GM21367 (cell line): ENCODE data around the gene COL18A1.
A peak's percentile ranks its signal among the peaks of the same experiment; 100 is the strongest.

ENCODE experiments used
- ATAC-seq: cut with Tn5 transposase; IDR thresholded peaks from one replicate; pipeline ENCODE4 v1.9.1; 2021; ENCODE audit not compliant: unreplicated experiment

The COL18A1 gene

GRCh38 chr21:45541221-45542039, 136.5 kb downstream of the COL18A1 start:
- ATAC-seq: no peak

- ATAC-seq: no peak
Measured at GRCh38 chr21:45542242-45542666, 137.3 kb downstream of the COL18A1 start, which contains the start of gene SLC19A1. TSS of gene SLC19A1 (minus strand) at chr21:45542440. CDS start at chr21:45537959, 4,481 bp downstream.

GRCh38 chr21:45542667-45543370, 137.9 kb downstream of the COL18A1 start:
- ATAC-seq: no peak

GRCh38 chr21:45543371-45543709, 138.4 kb downstream of the COL18A1 start:
- no peak for ATAC-seq

- ATAC-seq: no peak
Measured at GRCh38 chr21:45543710-45544448, 138.9 kb downstream of the COL18A1 start.

- no peak for ATAC-seq
Measured at GRCh38 chr21:45544449-45545235, 139.7 kb downstream of the COL18A1 start.

GRCh38 chr21:45545236-45545570, 140.2 kb downstream of the COL18A1 start:
- ATAC-seq: no peak

GRCh38 chr21:45545691-45546531, 140.9 kb downstream of the COL18A1 start:
- no peak for ATAC-seq

GRCh38 chr21:45546636-45547544, 141.9 kb downstream of the COL18A1 start:
- no peak for ATAC-seq

GRCh38 chr21:45547545-45547900, 142.6 kb downstream of the COL18A1 start:
- ATAC-seq: no peak

GRCh38 chr21:45548711-45549491, 143.9 kb downstream of the COL18A1 start:
- no peak for ATAC-seq

- ATAC-seq: no peak
Measured at GRCh38 chr21:45549626-45550463, 144.9 kb downstream of the COL18A1 start.

- ATAC-seq: peak; percentile 36
Measured at GRCh38 chr21:45550522-45551210, 145.7 kb downstream of the COL18A1 start.

GRCh38 chr21:45551316-45551715, 146.4 kb downstream of the COL18A1 start:
- ATAC-seq: no peak

GRCh38 chr21:45551783-45552695, 147.1 kb downstream of the COL18A1 start:
- ATAC-seq: no peak
